T-helper 1 cell treated with Interleukin-12 subunit alpha and Interleukin-12 subunit beta and Interleukin-4 antibody, amounts not matched to agents 30 μg/mL and 1 μg/mL, for 36 hours (primary cell): ENCODE measurements around the gene INPP5A.
A peak's percentile ranks its signal among the peaks of the same experiment; 100 is the strongest.
"Not testable (repeated sequence)": the region's sequence is repeated elsewhere in the genome, so short reads cannot be mapped to it uniquely, and the experiment has no call there.

Experiments used
- H3K27ac Mint-ChIP-seq: one replicate; pipeline ENCODE4 v1.8.0; 2021; ENCODE audit warnings: mild to moderate bottlenecking, mixed read lengths
- H3K27me3 Mint-ChIP-seq: one replicate; pipeline ENCODE4 v1.8.0; 2021; ENCODE audit warnings: low read depth, mixed read lengths
- H3K36me3 Mint-ChIP-seq: one replicate; pipeline ENCODE4 v1.8.0; 2021; ENCODE audit warnings: low read depth, mixed read lengths
- H3K4me1 Mint-ChIP-seq: one replicate; pipeline ENCODE4 v1.8.0; 2021; ENCODE audit warnings: low read depth, mixed read lengths
- H3K4me3 Mint-ChIP-seq: one replicate; pipeline ENCODE4 v1.8.0; 2021; ENCODE audit warnings: mild to moderate bottlenecking, moderate library complexity, mixed read lengths
- H3K9me3 Mint-ChIP-seq: one replicate; pipeline ENCODE4 v1.8.0; 2021; ENCODE audit warnings: mixed read lengths

INPP5A gene

GRCh38 chr10:132543916-132544743 is 6.5 kb downstream of the INPP5A start:
- no peaks in the 10 kb centered on the region for H3K9me3 Mint-ChIP-seq
- H3K4me3 Mint-ChIP-seq: peak overlapping the region; percentile 78
- peaks cover 50% of the 10 kb centered on the region for H3K4me1 Mint-ChIP-seq
- H3K27me3 Mint-ChIP-seq: no peaks in the 10 kb centered on the region
- H3K36me3 Mint-ChIP-seq: peaks cover 18% of the 10 kb centered on the region
- H3K27ac Mint-ChIP-seq: peak overlapping the region; percentile 87

GRCh38 chr10:132544744-132545658 is 7.4 kb downstream of the INPP5A start:
- Mint-ChIP-seq H3K27me3 (no peaks in the 10 kb centered on the region), H3K4me1 (peaks cover 45% of the 10 kb centered on the region), H3K4me3 (peak overlapping the region; percentile 78), H3K27ac (peak overlapping the region; percentile 87), H3K9me3 (no peaks in the 10 kb centered on the region), H3K36me3 (peaks cover 18% of the 10 kb centered on the region)

GRCh38 chr10:132545659-132546367 is 8.2 kb downstream of the INPP5A start:
- H3K4me1 Mint-ChIP-seq: peaks cover 41% of the 10 kb centered on the region
- H3K27ac Mint-ChIP-seq: no peak overlapping the region
- no peaks in the 10 kb centered on the region for H3K27me3 Mint-ChIP-seq
- no peaks in the 10 kb centered on the region for H3K9me3 Mint-ChIP-seq
- H3K36me3 Mint-ChIP-seq: peaks cover 16% of the 10 kb centered on the region
- no peak overlapping the region for H3K4me3 Mint-ChIP-seq

- no peaks in the 10 kb centered on the region for H3K27me3 Mint-ChIP-seq
- H3K4me1 Mint-ChIP-seq: peaks cover 40% of the 10 kb centered on the region
- H3K27ac Mint-ChIP-seq: no peak overlapping the region
- no peak overlapping the region for H3K4me3 Mint-ChIP-seq
- peaks cover 13% of the 10 kb centered on the region for H3K36me3 Mint-ChIP-seq
- no peaks in the 10 kb centered on the region for H3K9me3 Mint-ChIP-seq
These were observed 9.2 kb downstream of the INPP5A start for GRCh38 chr10:132546567-132547420.

GRCh38 chr10:132547421-132547861 is 9.9 kb downstream of the INPP5A start:
- no peaks in the 10 kb centered on the region for H3K27me3 Mint-ChIP-seq
- H3K4me1 Mint-ChIP-seq: peaks cover 39% of the 10 kb centered on the region
- H3K9me3 Mint-ChIP-seq: no peaks in the 10 kb centered on the region
- no peak overlapping the region for H3K4me3 Mint-ChIP-seq
- no peak overlapping the region for H3K27ac Mint-ChIP-seq
- peaks cover 13% of the 10 kb centered on the region for H3K36me3 Mint-ChIP-seq

GRCh38 chr10:132548106-132548823 is 10.7 kb downstream of the INPP5A start:
- Mint-ChIP-seq H3K4me3 (no peak overlapping the region), H3K27ac (no peak overlapping the region), H3K9me3 (no peaks in the 10 kb centered on the region), H3K27me3 (no peaks in the 10 kb centered on the region), H3K36me3 (peaks cover 6% of the 10 kb centered on the region), H3K4me1 (peaks cover 31% of the 10 kb centered on the region)

GRCh38 chr10:132548869-132549268 is 11.3 kb downstream of the INPP5A start:
- peaks cover 28% of the 10 kb centered on the region for H3K4me1 Mint-ChIP-seq
- H3K27me3 Mint-ChIP-seq: no peaks in the 10 kb centered on the region
- H3K9me3 Mint-ChIP-seq: no peaks in the 10 kb centered on the region
- no peak overlapping the region for H3K4me3 Mint-ChIP-seq
- H3K36me3 Mint-ChIP-seq: peaks cover 4% of the 10 kb centered on the region
- no peak overlapping the region for H3K27ac Mint-ChIP-seq

GRCh38 chr10:132549371-132549770 is 11.8 kb downstream of the INPP5A start:
- peaks cover 23% of the 10 kb centered on the region for H3K4me1 Mint-ChIP-seq
- H3K27ac Mint-ChIP-seq: no peak overlapping the region
- H3K4me3 Mint-ChIP-seq: no peak overlapping the region
- H3K36me3 Mint-ChIP-seq: peaks cover 3% of the 10 kb centered on the region
- no peaks in the 10 kb centered on the region for H3K9me3 Mint-ChIP-seq
- H3K27me3 Mint-ChIP-seq: no peaks in the 10 kb centered on the region

- peak overlapping the region; percentile 86 for H3K27ac Mint-ChIP-seq
- no peaks in the 10 kb centered on the region for H3K36me3 Mint-ChIP-seq
- no peaks in the 10 kb centered on the region for H3K9me3 Mint-ChIP-seq
- H3K4me1 Mint-ChIP-seq: peaks cover 16% of the 10 kb centered on the region
- no peaks in the 10 kb centered on the region for H3K27me3 Mint-ChIP-seq
- no peak overlapping the region for H3K4me3 Mint-ChIP-seq
These were observed 12.9 kb downstream of the INPP5A start for GRCh38 chr10:132550366-132551092.

GRCh38 chr10:132551093-132551807 is 13.7 kb downstream of the INPP5A start:
- H3K27me3 Mint-ChIP-seq: no peaks in the 10 kb centered on the region
- peak overlapping the region; percentile 86 for H3K27ac Mint-ChIP-seq
- no peaks in the 10 kb centered on the region for H3K36me3 Mint-ChIP-seq
- H3K4me3 Mint-ChIP-seq: peak overlapping the region; percentile 65
- peaks cover 17% of the 10 kb centered on the region for H3K4me1 Mint-ChIP-seq
- H3K9me3 Mint-ChIP-seq: no peaks in the 10 kb centered on the region

- peaks cover 22% of the 10 kb centered on the region for H3K4me1 Mint-ChIP-seq
- H3K4me3 Mint-ChIP-seq: peak overlapping the region; percentile 65
- no peaks in the 10 kb centered on the region for H3K36me3 Mint-ChIP-seq
- peak overlapping the region; percentile 86 for H3K27ac Mint-ChIP-seq
- no peaks in the 10 kb centered on the region for H3K9me3 Mint-ChIP-seq
- H3K27me3 Mint-ChIP-seq: no peaks in the 10 kb centered on the region
These were observed 14.2 kb downstream of the INPP5A start for GRCh38 chr10:132551808-132552130.

GRCh38 chr10:132552635-132553034 is 15.0 kb downstream of the INPP5A start:
- H3K9me3 Mint-ChIP-seq, H3K27ac Mint-ChIP-seq, H3K27me3 Mint-ChIP-seq, H3K36me3 Mint-ChIP-seq, H3K4me3 Mint-ChIP-seq: not testable (repeated sequence)
- H3K4me1 Mint-ChIP-seq: peaks cover 27% of the 10 kb centered on the region
